ENCODE data around the gene AHCYL2. TPM values are rescaled to one million over a fixed set of nuclear protein-coding genes. Genes with fewer than 3 reads are reported as not detected.
"Not testable (repeated sequence)": the region's sequence is repeated elsewhere in the genome, so short reads cannot be mapped to it uniquely, and the experiment has no call there.

The AHCYL2 gene
- total and polyA plus RNA-seq, 2 donors: 9.0 to 20.3 TPM

- Histone ChIP-seq H3K4me1 (ENCODE audit: insufficient read depth) (no peaks in the 10 kb centered on the region), H3K36me3 (ENCODE audit: insufficient read depth) (no peaks in the 10 kb centered on the region), H3K27ac (ENCODE audit: low read depth) (no peak overlapping the region), H3K4me3 (ENCODE audit: low read depth, low read length) (no peak overlapping the region)
- DNase-seq (ENCODE audit: extremely low spot score): no peak
- 90% methylated on average over 10 of the region's 10 CpGs for WGBS
These were observed 231.6 kb downstream of the AHCYL2 start for GRCh38 chr7:129456421-129456820.

- no peaks in the 10 kb centered on the region for H3K36me3 ChIP-seq (ENCODE audit: insufficient read depth)
These were observed 232.3 kb downstream of the AHCYL2 start for GRCh38 chr7:129457101-129457500.

GRCh38 chr7:129458171-129458570, 233.3 kb downstream of the AHCYL2 start:
- Histone ChIP-seq H3K27ac (ENCODE audit: low read depth) (no peak overlapping the region), H3K4me3 (ENCODE audit: low read depth, low read length) (no peak overlapping the region), H3K36me3 (ENCODE audit: insufficient read depth) (no peaks in the 10 kb centered on the region), H3K4me1 (ENCODE audit: insufficient read depth) (no peaks in the 10 kb centered on the region)
- no peak for DNase-seq (ENCODE audit: extremely low spot score)
- WGBS: 95% methylated on average over 5 of the region's 5 CpGs

More at GRCh38 chr7:129457101-129457500, 232.3 kb downstream of the AHCYL2 start:
- no peak overlapping the region for H3K4me3 ChIP-seq (ENCODE audit: low read depth, low read length)
- H3K27ac ChIP-seq (ENCODE audit: low read depth): no peak overlapping the region
- no peak for DNase-seq (ENCODE audit: extremely low spot score)
- 89% methylated on average over 3 of the region's 3 CpGs for WGBS
- H3K4me1 ChIP-seq (ENCODE audit: insufficient read depth): no peaks in the 10 kb centered on the region

- Histone ChIP-seq H3K27ac (ENCODE audit: low read depth) (no peak overlapping the region), H3K4me1 (ENCODE audit: insufficient read depth) (no peaks in the 10 kb centered on the region), H3K4me3 (ENCODE audit: low read depth, low read length) (no peak overlapping the region), H3K36me3 (ENCODE audit: insufficient read depth) (no peaks in the 10 kb centered on the region)
- WGBS: 97% methylated on average over 2 of the region's 2 CpGs
- no peak for DNase-seq (ENCODE audit: extremely low spot score)
These were observed 237.0 kb downstream of the AHCYL2 start for GRCh38 chr7:129461809-129462208.

- Histone ChIP-seq H3K36me3 (ENCODE audit: insufficient read depth) (no peaks in the 10 kb centered on the region), H3K4me1 (ENCODE audit: insufficient read depth) (no peaks in the 10 kb centered on the region), H3K4me3 (ENCODE audit: low read depth, low read length) (no peak overlapping the region), H3K27ac (ENCODE audit: low read depth) (no peak overlapping the region)
- 88% methylated on average over 1 of the region's 1 CpG for WGBS
- DNase-seq (ENCODE audit: extremely low spot score): no peak
These were observed 237.6 kb downstream of the AHCYL2 start for GRCh38 chr7:129462420-129462819.

GRCh38 chr7:129464194-129464593, 239.4 kb downstream of the AHCYL2 start:
- Histone ChIP-seq H3K4me1 (ENCODE audit: insufficient read depth) (no peaks in the 10 kb centered on the region), H3K36me3 (ENCODE audit: insufficient read depth) (no peaks in the 10 kb centered on the region), H3K27ac (ENCODE audit: low read depth) (no peak overlapping the region), H3K4me3 (ENCODE audit: low read depth, low read length) (no peak overlapping the region)
- no peak for DNase-seq (ENCODE audit: extremely low spot score)
- WGBS: 87% methylated on average over 4 of the region's 4 CpGs

- no peaks in the 10 kb centered on the region for H3K4me1 ChIP-seq (ENCODE audit: insufficient read depth)
- DNase-seq (ENCODE audit: extremely low spot score): no peak
- H3K27ac ChIP-seq (ENCODE audit: low read depth): no peak overlapping the region
- H3K4me3 ChIP-seq (ENCODE audit: low read depth, low read length): no peak overlapping the region
- 70% methylated on average over 2 of the region's 2 CpGs for WGBS
- no peaks in the 10 kb centered on the region for H3K36me3 ChIP-seq (ENCODE audit: insufficient read depth)
These were observed 240.2 kb downstream of the AHCYL2 start for GRCh38 chr7:129465080-129465479.

- H3K27ac ChIP-seq (ENCODE audit: low read depth): no peak overlapping the region
- H3K4me3 ChIP-seq (ENCODE audit: low read depth, low read length): no peak overlapping the region
- no peaks in the 10 kb centered on the region for H3K4me1 ChIP-seq (ENCODE audit: insufficient read depth)
- no peak for DNase-seq (ENCODE audit: extremely low spot score)
- 85% methylated on average over 3 of the region's 3 CpGs for WGBS
- no peaks in the 10 kb centered on the region for H3K36me3 ChIP-seq (ENCODE audit: insufficient read depth)
These were observed 242.0 kb downstream of the AHCYL2 start for GRCh38 chr7:129466796-129467195.

- 93% methylated on average over 1 of the region's 1 CpG for WGBS
- Histone ChIP-seq H3K4me3 (ENCODE audit: low read depth, low read length) (no peak overlapping the region), H3K27ac (ENCODE audit: low read depth) (no peak overlapping the region), H3K36me3 (ENCODE audit: insufficient read depth) (no peaks in the 10 kb centered on the region), H3K4me1 (ENCODE audit: insufficient read depth) (no peaks in the 10 kb centered on the region)
- DNase-seq (ENCODE audit: extremely low spot score): no peak
These were observed 243.3 kb downstream of the AHCYL2 start for GRCh38 chr7:129468087-129468486.

GRCh38 chr7:129468547-129468946, 243.7 kb downstream of the AHCYL2 start:
- Histone ChIP-seq H3K4me1 (ENCODE audit: insufficient read depth) (no peaks in the 10 kb centered on the region), H3K36me3 (ENCODE audit: insufficient read depth) (no peaks in the 10 kb centered on the region)
- WGBS: 92% methylated on average over 4 of the region's 4 CpGs

GRCh38 chr7:129469930-129470329, 245.1 kb downstream of the AHCYL2 start:
- H3K4me3 ChIP-seq (ENCODE audit: low read depth, low read length): no peak overlapping the region
- no peaks in the 10 kb centered on the region for H3K4me1 ChIP-seq (ENCODE audit: insufficient read depth)
- no peaks in the 10 kb centered on the region for H3K36me3 ChIP-seq (ENCODE audit: insufficient read depth)
- no peak for DNase-seq (ENCODE audit: extremely low spot score)
- no peak overlapping the region for H3K27ac ChIP-seq (ENCODE audit: low read depth)

More at GRCh38 chr7:129468547-129468946, 243.7 kb downstream of the AHCYL2 start:
- DNase-seq (ENCODE audit: extremely low spot score): no peak
- no peak overlapping the region for H3K27ac ChIP-seq (ENCODE audit: low read depth)
- H3K4me3 ChIP-seq (ENCODE audit: low read depth, low read length): no peak overlapping the region

- WGBS: 74% methylated on average over 1 of the region's 1 CpG
- H3K36me3 ChIP-seq (ENCODE audit: insufficient read depth): no peaks in the 10 kb centered on the region
- no peak overlapping the region for H3K27ac ChIP-seq (ENCODE audit: low read depth)
- DNase-seq (ENCODE audit: extremely low spot score): no peak
- no peaks in the 10 kb centered on the region for H3K4me1 ChIP-seq (ENCODE audit: insufficient read depth)
- H3K4me3 ChIP-seq (ENCODE audit: low read depth, low read length): no peak overlapping the region
These were observed 245.6 kb downstream of the AHCYL2 start for GRCh38 chr7:129470411-129470810.

GRCh38 chr7:129471402-129471827, 246.6 kb downstream of the AHCYL2 start:
- no peak overlapping the region for H3K4me3 ChIP-seq (ENCODE audit: low read depth, low read length)
- DNase-seq (ENCODE audit: extremely low spot score): no peak
- H3K27ac ChIP-seq (ENCODE audit: low read depth): no peak overlapping the region
- no peaks in the 10 kb centered on the region for H3K36me3 ChIP-seq (ENCODE audit: insufficient read depth)
- no peaks in the 10 kb centered on the region for H3K4me1 ChIP-seq (ENCODE audit: insufficient read depth)

GRCh38 chr7:129475931-129476330, 251.1 kb downstream of the AHCYL2 start:
- H3K36me3 ChIP-seq (ENCODE audit: insufficient read depth); H3K4me1 ChIP-seq (ENCODE audit: insufficient read depth); DNase-seq (ENCODE audit: extremely low spot score); H3K27ac ChIP-seq (ENCODE audit: low read depth); H3K4me3 ChIP-seq (ENCODE audit: low read depth, low read length): not testable (repeated sequence)
- 92% methylated on average over 27 of the region's 27 CpGs for WGBS

- not testable (repeated sequence) for DNase-seq (ENCODE audit: extremely low spot score); H3K4me1 ChIP-seq (ENCODE audit: insufficient read depth); H3K36me3 ChIP-seq (ENCODE audit: insufficient read depth); H3K4me3 ChIP-seq (ENCODE audit: low read depth, low read length); H3K27ac ChIP-seq (ENCODE audit: low read depth)
- 94% methylated on average over 23 of the region's 27 CpGs for WGBS
These were observed 251.6 kb downstream of the AHCYL2 start for GRCh38 chr7:129476398-129476797.
